Activated T-helper 1 cell treated with anti-CD3 and anti-CD28 coated beads, Interleukin-12 subunit alpha, Interleukin-12 subunit beta, Interleukin-2, Interleukin-4 antibody, amounts not matched to agents 30 ng/mL and 10 ng/mL and 1 ng/mL, durations not matched to agents 14 hours and 24 hours and 36 hours (primary cell): Measurements from ENCODE around the gene NANOS3. TPM values are rescaled to one million over a fixed set of nuclear protein-coding genes. Genes with fewer than 3 reads are reported as not detected.

ENCODE experiments used
- DNase-seq: peaks from one replicate; pipeline ENCODE4 v3.0.0; 2021; ENCODE audit warnings: low spot score
- H3K27ac Mint-ChIP-seq: one replicate; pipeline ENCODE4 v1.8.0; 2021; ENCODE audit warnings: mild to moderate bottlenecking, mixed read lengths
- H3K27me3 Mint-ChIP-seq: one replicate; pipeline ENCODE4 v1.8.0; 2022; ENCODE audit warnings: mild to moderate bottlenecking, moderate library complexity, mixed read lengths; ENCODE audit not compliant: insufficient read depth
- H3K36me3 Mint-ChIP-seq: one replicate; pipeline ENCODE4 v1.8.0; 2021; ENCODE audit warnings: low read depth, mixed read lengths
- H3K4me1 Mint-ChIP-seq: one replicate; pipeline ENCODE4 v1.8.0; 2021; ENCODE audit warnings: low read depth, mixed read lengths
- H3K4me3 Mint-ChIP-seq: one replicate; pipeline ENCODE4 v1.8.0; 2021; ENCODE audit warnings: mild to moderate bottlenecking, moderate library complexity, mixed read lengths
- H3K9me3 Mint-ChIP-seq: one replicate; pipeline ENCODE4 v1.8.0; 2021; ENCODE audit warnings: mixed read lengths
- intact Hi-C: fragments of 100-400 bp; cut with micrococcal nuclease; formaldehyde crosslinking; loops from one replicate; pipeline ENCODE4 v1.15.1; 2024
- total RNA-seq: library from RNA; stranded (reverse); gene quantifications from 2 replicates; pipeline ENCODE4 v1.2.3, GENCODE V29; 2022

Gene NANOS3
- total RNA-seq, 1 donor from 2014 or later = 3.1 TPM

- no peak overlapping the region for H3K27ac Mint-ChIP-seq
- no peaks in the 10 kb centered on the region for H3K9me3 Mint-ChIP-seq
- no peak overlapping the region for H3K4me3 Mint-ChIP-seq
- peaks cover 30% of the 10 kb centered on the region for H3K27me3 Mint-ChIP-seq
- H3K4me1 Mint-ChIP-seq = peaks cover 4% of the 10 kb centered on the region
- H3K36me3 Mint-ChIP-seq = no peaks in the 10 kb centered on the region
- DNase-seq = no peak
- intact Hi-C loops = no loop called here
Measured at GRCh38 chr19:13873834-13874515, 3.0 kb upstream of the NANOS3 start.

DNA sequence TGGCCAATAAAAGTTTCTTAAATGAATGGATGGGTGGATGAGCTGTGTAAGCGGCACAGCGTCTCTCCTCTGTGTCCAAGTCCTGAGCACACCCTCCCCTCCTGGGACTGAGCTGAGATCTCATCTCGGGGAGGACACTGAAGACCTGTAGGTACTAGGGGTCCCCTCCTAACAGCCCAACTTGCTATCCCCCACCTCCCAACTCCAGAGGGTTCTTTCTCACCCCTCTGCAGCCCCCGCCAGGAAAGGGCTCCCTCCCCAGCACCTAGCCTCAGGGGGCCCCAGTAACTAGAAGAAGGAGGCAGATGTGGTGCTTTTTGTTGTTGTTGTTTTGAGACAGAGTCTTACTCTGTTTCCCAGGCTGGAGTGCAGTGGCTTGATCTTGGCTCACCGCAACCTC, 1.1 kb upstream of the NANOS3 start:
- intact Hi-C loops = no loop called here
- DNase-seq = no peak
- H3K27ac Mint-ChIP-seq = no peak overlapping the region
- H3K4me3 Mint-ChIP-seq = no peak overlapping the region
- H3K27me3 Mint-ChIP-seq = peaks cover 30% of the 10 kb centered on the region
- H3K4me1 Mint-ChIP-seq = peaks cover 9% of the 10 kb centered on the region
- no peaks in the 10 kb centered on the region for H3K9me3 Mint-ChIP-seq
- no peaks in the 10 kb centered on the region for H3K36me3 Mint-ChIP-seq

DNA sequence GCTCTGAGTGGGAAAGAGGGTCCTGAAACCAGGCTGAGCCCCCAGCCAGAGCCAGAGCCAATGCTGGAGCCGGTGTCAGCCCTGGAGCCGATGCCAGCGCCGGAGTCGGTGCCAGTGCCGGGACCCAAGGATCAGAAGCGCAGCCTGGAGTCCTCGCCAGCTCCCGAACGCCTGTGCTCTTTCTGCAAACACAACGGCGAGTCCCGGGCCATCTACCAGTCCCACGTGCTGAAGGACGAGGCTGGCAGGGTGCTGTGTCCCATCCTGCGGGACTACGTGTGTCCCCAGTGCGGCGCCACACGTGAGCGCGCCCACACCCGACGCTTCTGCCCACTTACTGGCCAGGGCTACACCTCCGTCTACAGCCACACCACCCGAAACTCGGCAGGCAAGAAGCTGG, 369 bp downstream of the NANOS3 start:
- Mint-ChIP-seq H3K36me3 (no peaks in the 10 kb centered on the region), H3K4me1 (peaks cover 21% of the 10 kb centered on the region), H3K4me3 (no peak overlapping the region), H3K27me3 (peaks cover 20% of the 10 kb centered on the region), H3K9me3 (no peaks in the 10 kb centered on the region), H3K27ac (no peak overlapping the region)
- no peak for DNase-seq
- intact Hi-C loops = no loop called here

DNA sequence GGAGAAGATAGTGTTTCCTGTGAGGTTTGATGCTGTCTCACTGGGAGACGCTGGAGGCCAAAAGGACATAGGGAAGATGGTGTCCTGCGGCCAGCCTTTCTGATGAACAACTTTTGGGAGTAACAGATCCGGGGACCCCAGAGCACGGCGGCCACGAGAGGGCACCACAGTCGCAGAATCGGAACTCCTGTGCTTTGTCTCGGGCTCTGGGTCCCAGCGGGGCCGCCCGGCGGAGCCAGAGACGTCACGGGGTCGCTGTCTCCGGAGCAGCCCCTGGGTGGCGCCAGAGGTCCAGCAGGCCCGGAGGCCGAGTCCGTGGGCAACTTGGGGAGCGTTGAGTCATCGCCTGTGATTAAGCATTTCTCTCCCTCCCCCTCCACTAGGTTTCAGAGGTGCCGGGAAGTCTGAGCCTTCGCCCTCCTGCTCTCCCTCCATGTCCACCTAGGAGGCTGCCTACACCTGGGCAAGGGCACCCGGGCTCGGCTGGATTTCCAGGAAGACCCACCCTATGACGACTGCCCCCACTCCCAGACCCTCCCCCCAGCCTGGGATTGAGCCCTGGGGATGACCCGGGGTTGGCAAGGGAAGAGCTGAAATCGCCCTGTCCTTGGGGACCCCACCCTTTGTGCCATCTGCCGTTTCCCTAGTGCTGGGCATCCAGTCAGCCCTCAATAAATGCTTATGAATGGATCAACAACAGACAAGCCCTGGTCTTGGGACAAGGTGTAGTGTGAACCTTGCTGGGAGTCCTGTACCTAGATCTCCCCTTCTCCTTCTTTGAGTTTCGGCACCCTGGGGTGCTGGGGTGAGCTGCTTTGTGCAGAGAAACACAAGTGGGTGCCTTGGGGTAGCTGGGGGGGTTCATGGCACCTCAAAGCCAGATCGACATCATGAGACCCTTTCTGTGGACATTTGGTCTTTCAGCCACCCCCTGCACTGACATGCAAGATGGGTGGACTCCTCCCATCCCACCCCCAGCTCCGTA, 3.4 kb downstream of the NANOS3 start:
- H3K4me3 Mint-ChIP-seq = peak overlapping the region; percentile 66
- intact Hi-C loops = loop anchor here (1.0 to 10.0 kb wide), 14 partner anchors 26 to 607 kb away; partner anchors contain the start of genes ASF1B, BRME1, CC2D1A and DCAF15
- DNase-seq = peak; percentile 97
- H3K27me3 Mint-ChIP-seq = peaks cover 10% of the 10 kb centered on the region
- peaks cover 27% of the 10 kb centered on the region for H3K4me1 Mint-ChIP-seq
- no peaks in the 10 kb centered on the region for H3K36me3 Mint-ChIP-seq
- peak overlapping the region; percentile 89 for H3K27ac Mint-ChIP-seq
- no peaks in the 10 kb centered on the region for H3K9me3 Mint-ChIP-seq

DNA sequence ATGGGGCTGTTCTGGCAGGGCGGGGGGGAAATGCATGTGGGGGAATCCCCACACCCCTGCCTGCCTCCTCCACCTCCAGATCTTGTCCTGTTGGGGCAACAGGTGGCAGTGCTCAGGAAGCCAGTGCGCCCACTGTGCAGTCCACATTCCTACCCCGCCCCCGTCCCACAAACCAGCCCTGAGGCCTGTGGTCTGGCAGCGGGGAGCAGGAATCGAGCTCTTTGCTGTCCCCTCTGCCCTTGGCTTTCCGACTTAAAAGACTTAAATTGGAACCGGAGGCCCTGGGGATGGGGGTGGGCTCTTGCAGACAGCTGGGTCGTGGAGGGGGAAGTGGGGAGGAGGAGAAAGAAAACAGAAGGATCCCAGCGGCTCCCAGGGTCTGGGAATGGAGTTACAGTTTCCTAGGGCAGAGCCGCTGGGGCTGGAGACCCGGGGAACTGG, 4.3 kb downstream of the NANOS3 start:
- H3K4me3 Mint-ChIP-seq = peak overlapping the region; percentile 66
- intact Hi-C loops = loop anchor here (2.0 to 10.0 kb wide), 4 partner anchors 314 to 606 kb away; partner anchors contain the start of gene DDX39A

GRCh38 chr19:13881692-13882418, 4.9 kb downstream of the NANOS3 start:
- Mint-ChIP-seq H3K9me3 (no peaks in the 10 kb centered on the region), H3K4me1 (peaks cover 27% of the 10 kb centered on the region), H3K27ac (peak overlapping the region; percentile 89), H3K36me3 (no peaks in the 10 kb centered on the region), H3K27me3 (peaks cover 6% of the 10 kb centered on the region), H3K4me3 (peak overlapping the region; percentile 66)
- intact Hi-C loops = loop anchor here (2.0 to 10.0 kb wide), 4 partner anchors 313 to 605 kb away; partner anchors contain the start of gene DDX39A
- peak; percentile 35 for DNase-seq

More for the DNA sequence above, 4.3 kb downstream of the NANOS3 start:
- Mint-ChIP-seq H3K27me3 (peaks cover 6% of the 10 kb centered on the region), H3K36me3 (no peaks in the 10 kb centered on the region), H3K27ac (peak overlapping the region; percentile 89), H3K4me1 (peaks cover 27% of the 10 kb centered on the region), H3K9me3 (no peaks in the 10 kb centered on the region)
- DNase-seq = no peak

GRCh38 chr19:13882419-13882795, 5.5 kb downstream of the NANOS3 start:
- Mint-ChIP-seq H3K27ac (peak overlapping the region; percentile 89), H3K27me3 (peaks cover 6% of the 10 kb centered on the region), H3K36me3 (no peaks in the 10 kb centered on the region), H3K9me3 (no peaks in the 10 kb centered on the region), H3K4me3 (peak overlapping the region; percentile 66), H3K4me1 (peaks cover 27% of the 10 kb centered on the region)
- intact Hi-C loops = loop anchor here (5.0 to 10.0 kb wide), 3 partner anchors 312 to 605 kb away; no protein-coding TSS in a partner anchor
- no peak for DNase-seq

- no peak for DNase-seq
- Mint-ChIP-seq H3K4me1 (peaks cover 27% of the 10 kb centered on the region), H3K9me3 (no peaks in the 10 kb centered on the region), H3K27ac (no peak overlapping the region), H3K36me3 (no peaks in the 10 kb centered on the region), H3K27me3 (peaks cover 6% of the 10 kb centered on the region), H3K4me3 (no peak overlapping the region)
- intact Hi-C loops = loop anchor here (5.0 to 10.0 kb wide), 3 partner anchors 312 to 604 kb away; no protein-coding TSS in a partner anchor
Measured at GRCh38 chr19:13882836-13883235, 5.9 kb downstream of the NANOS3 start.

- H3K27ac Mint-ChIP-seq = no peak overlapping the region
- no peaks in the 10 kb centered on the region for H3K9me3 Mint-ChIP-seq
- H3K4me3 Mint-ChIP-seq = no peak overlapping the region
- intact Hi-C loops = loop anchor here (5.0 to 10.0 kb wide), 3 partner anchors 311 to 604 kb away; no protein-coding TSS in a partner anchor
- no peak for DNase-seq
- no peaks in the 10 kb centered on the region for H3K36me3 Mint-ChIP-seq
- H3K4me1 Mint-ChIP-seq = peaks cover 27% of the 10 kb centered on the region
- H3K27me3 Mint-ChIP-seq = peaks cover 4% of the 10 kb centered on the region
Measured at GRCh38 chr19:13883516-13884064, 6.7 kb downstream of the NANOS3 start.

DNA sequence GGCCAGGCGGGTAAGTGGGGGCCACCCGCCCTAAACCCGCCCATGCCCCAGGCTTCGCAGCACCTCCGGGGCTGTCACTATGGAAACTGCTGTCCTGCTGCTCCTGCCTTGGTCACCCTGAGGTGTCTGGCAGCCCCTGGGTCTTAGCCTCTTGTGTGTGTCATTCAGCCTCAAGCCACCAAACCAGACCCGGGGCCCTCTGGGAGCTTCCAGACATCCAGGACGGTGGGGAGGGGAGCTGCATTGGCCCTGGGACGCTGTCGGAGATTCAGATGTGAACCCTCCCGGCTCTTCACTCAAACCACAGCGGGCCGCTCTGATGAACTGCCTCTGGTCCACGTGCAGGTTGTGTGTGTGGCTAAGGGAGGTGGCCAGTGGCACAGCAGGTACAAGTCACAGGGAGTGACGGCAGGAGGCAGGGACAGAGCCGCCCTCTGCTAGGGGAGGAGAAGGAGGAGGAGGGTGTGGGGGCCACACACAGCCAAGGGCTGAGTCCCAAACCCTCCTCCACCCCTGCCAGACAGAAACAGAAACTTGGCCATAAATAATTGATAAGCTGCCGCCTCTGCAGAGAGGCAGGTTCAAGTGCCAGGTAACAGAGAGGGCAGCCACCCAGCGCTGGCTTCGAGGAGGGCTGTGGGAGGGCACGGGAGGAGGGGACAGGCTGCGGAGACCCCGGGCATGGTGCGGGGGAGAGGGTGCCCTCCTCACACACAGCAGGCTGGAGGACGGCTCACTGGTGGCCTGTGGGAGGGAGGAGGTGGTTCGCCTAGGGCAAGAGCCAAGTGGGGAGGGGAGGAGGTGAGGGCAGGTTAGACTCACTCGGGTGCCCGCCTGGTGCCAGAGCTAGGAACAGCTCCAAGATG, 8.0 kb downstream of the NANOS3 start:
- no peak overlapping the region for H3K27ac Mint-ChIP-seq
- intact Hi-C loops = loop anchor here (5.0 to 10.0 kb wide), 3 partner anchors 310 to 602 kb away; no protein-coding TSS in a partner anchor
- peaks cover 27% of the 10 kb centered on the region for H3K4me1 Mint-ChIP-seq

DNA sequence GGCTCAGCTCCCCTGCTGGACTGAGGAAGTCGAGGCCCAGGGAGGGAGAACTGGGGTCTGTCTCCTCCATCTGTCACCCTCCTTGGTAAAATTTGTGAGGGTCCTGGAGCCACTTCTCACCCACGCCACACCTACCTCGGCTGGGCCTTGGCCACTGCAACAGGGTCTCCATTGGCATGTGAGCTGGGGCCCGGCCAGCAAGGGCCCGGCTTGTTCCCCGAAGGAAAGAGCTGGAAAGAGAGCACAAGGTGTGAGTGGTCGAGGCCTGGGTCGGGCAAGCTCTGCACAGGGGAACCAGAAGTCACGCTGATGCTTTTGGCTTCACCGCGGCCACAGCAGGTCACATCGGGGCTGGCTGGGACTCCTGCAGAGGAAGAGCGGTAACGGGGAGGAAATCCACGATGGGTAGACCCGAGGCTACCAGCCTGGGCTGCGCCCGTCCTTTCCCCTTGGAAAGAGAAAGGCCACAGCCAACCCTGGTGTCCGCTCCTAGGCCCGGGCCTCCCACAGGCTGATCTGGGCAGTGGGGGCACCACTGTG, 9.0 kb downstream of the NANOS3 start:
- Mint-ChIP-seq H3K27ac (no peak overlapping the region), H3K4me3 (no peak overlapping the region), H3K27me3 (peaks cover 4% of the 10 kb centered on the region), H3K4me1 (peaks cover 21% of the 10 kb centered on the region), H3K36me3 (no peaks in the 10 kb centered on the region), H3K9me3 (no peaks in the 10 kb centered on the region)
- DNase-seq = no peak
- intact Hi-C loops = loop anchor here (10.0 kb wide), 2 partner anchors 309 to 459 kb away; no protein-coding TSS in a partner anchor

More for the DNA sequence above, 8.0 kb downstream of the NANOS3 start:
- no peaks in the 10 kb centered on the region for H3K36me3 Mint-ChIP-seq
- H3K4me3 Mint-ChIP-seq = no peak overlapping the region
- H3K27me3 Mint-ChIP-seq = peaks cover 4% of the 10 kb centered on the region
- no peak for DNase-seq
- H3K9me3 Mint-ChIP-seq = no peaks in the 10 kb centered on the region
